Stimulated activated CD4-positive, alpha-beta T cell treated with anti-CD3 and anti-CD28 coated beads, Interleukin-2, amount 100 ng/mL, for 4 hours (primary cell): ENCODE data around the gene YES1.

Experiments used
- DNase-seq: peaks from one replicate; pipeline ENCODE4 v3.0.0-alpha.2; 2020; ENCODE audit warnings: low read depth

Gene YES1

DNA sequence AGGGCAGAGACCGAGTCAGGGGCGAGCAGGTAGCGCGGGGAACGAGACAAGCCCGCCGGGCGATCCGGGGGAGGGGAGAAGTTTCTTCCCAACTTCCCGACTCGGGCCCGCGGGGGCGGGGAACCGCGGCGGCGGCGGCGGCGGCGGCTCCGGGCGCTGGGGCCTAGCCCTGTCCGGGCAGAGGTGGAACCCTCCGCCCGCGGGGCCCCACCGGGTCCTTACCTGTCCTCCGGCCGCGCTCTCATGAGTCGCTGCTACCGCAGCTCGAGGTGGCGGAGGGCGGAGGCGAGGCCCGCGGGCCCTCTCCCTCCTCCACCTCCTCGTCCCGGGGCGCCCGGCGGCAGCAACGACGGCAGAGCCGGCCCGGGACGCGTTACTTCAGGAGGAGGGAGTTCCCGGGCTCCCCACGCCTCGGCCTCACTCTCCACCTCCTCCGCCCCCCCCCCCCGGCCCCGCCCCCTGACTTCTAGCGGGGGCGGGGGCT is at the start of gene YES1:
YES1 (minus strand) TSS at position 351 of the 484 bp plus-strand sequence. CDS start 55,415 bp downstream, outside the sequence.
- DNase-seq = peak; percentile 61

DNA sequence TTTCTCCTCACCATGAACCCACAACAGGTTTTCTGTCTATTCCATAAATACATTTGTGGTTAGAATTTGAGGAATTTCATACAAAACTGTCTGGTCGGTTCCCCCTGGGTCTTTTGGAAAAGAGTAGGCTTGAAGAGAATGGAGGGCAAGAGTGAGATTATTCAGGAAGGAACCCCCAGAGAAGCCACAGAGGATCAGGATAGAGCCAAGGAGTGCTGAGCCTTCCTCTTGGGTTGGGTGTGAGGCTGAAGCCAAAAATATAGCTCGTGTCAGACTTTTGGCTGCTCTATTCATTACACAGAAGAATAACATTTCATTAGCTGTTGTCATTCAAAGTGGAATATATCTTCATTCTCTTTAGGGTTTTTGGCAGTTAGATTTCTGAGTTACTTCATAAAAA is 45.9 kb upstream of the YES1 start:
- DNase-seq = no peak

DNA sequence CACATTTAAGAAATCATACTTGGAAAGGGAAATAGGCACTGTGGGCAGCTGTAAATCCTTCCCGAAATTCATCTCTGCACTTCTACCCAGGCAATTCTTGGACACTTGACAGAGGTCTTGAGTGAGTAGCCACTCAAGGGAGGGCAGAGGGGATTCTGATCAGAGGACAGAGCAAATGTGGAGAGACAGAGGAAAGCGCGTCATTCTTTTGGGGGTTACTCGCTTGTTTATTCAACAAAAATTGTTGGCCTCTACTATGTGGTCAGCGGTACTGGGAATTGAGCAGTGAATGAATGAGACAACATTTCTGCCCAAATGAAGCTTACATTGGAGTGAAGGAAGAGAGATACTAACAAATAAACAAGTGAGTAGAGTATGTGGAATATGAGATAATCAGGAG is 41.4 kb upstream of the YES1 start:
- DNase-seq = no peak

DNA sequence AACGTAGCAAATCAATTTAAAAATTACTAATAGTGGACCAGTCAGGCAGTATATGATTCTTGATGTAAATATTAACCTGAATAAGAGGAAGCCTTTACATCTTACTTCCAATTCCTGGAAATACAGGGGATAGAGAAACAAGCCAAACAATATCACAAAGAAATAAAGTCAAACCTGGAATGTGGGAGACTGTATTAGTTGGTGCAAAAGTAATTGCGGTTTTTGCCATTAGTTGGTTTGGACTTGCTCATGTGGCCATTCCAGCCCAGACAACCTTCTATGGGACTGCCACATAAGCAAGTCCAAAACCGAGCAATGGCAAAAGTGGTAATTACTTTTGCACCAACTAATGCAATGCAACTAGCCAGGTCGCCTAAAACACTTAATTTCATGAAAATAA is 38.9 kb upstream of the YES1 start:
- no peak for DNase-seq

DNA sequence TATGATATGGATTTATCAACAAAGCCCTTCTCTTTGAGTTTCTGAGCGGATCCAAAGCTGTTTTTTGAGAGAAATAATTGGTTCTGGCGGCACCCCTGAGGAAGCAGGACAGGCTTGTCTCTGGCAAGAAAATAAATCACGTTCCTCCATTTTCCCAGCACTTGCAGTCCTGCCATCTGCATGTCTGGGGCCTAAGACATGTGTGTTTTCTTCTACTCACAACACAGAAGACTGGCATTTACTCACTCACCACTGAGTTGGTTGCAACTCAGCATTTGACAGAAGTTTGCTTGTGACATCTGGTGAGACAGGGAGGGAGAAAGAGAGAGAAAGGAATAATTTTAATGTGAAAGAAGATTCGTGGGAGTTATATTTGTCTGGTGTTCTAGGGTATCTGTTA is 37.0 kb upstream of the YES1 start:
- DNase-seq = no peak

DNA sequence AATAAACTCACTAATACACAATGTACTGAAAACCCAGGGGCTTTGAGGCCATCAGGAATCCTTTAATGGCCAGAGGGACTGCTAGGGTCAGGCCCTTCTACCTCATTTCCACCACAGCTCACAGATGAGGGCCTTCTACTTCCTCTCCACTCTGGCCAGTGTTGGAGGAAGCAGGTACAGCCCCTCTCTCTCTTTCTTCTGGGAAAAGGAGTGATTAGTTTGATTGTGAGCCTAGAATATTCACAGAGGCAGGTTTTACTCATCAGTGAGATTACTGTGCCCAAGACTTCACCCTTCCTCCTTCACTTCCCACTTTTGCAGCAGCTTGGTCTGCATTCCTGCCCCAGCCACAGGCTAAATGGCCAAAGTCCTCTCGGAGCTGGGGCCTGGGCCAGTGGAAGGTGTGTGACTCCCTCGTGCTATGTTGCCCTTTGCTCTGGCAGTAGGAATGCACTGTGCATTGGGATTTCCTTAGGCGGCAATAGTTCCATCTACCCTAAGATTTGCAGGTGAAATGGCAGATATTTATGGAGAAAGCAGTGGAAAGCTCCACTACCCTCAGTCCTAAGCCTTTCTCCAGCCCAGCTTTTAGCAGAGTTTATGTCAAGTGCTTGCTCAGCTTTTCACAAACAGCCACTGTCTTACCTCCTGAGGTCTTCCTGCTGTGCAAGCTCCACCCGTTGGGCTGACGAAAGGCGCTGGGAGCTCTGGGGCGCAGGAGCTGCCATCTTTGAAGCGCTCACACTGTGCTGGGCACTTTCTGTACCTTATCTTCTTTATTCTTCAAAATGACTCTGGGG is 36.2 kb upstream of the YES1 start:
- DNase-seq = no peak

DNA sequence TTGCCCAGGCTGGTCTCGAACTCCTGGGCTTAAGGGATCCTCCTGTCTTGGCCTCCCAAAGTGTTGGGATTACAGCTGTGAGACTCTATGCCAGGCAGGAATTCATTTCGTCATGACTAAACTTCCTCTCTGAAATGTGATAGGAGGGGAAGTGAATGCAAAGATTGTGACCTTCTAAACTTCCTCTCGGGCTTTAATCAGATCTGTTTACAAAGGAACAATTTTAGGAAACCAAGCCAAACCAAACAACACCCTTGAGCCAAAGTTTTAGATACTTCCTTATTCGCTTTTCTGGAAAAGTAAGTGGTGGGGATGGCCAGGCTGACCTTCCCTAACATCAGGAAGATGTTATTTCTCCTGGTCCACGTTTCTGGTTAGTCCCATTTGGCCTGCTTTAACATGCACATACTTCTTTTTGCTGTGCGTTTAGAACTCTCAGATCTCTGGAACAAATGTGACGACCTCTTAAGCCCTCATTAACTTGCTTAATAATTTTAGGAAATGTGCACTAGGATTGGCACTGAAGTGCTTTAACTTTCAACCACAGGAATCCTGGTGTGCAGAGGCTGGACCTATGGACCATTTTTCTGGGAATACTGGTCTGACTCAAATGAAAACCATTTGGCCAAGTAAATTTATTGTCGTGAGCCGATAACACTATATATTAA is 33.2 kb upstream of the YES1 start:
- DNase-seq = no peak

DNA sequence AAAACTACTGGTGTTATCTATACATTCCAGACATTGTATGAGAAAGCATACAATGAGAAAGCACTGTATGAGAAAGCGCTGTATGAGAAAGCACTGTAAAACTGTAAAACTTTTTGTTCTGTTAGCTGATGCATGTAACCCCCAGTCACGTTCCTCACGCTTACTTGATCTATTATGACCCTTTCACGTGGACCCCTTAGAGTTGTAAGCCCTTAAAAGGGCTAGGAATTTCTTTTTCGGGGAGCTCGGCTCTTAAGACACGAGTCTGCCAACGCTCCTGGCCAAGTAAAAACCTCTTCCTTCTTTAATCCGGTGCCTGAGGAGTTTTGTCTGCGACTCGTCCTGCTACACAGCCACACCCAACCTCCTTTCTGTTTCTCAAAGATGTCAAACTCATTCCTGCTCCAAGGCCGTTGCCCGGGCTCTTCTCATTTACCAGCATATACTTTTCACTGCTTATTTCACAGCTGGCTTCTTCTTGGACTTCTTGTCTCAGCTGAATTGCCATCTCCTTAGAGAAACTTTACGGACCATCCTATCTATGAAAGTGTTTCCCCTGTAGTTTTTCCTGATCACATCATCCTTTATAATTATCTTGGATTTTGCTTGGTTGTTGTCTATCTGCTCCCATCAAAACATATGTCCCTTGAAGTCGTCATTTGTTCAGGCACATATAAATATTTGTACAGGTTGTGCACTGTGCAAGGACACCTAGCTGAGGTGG is 29.8 kb upstream of the YES1 start:
- DNase-seq = no peak

DNA sequence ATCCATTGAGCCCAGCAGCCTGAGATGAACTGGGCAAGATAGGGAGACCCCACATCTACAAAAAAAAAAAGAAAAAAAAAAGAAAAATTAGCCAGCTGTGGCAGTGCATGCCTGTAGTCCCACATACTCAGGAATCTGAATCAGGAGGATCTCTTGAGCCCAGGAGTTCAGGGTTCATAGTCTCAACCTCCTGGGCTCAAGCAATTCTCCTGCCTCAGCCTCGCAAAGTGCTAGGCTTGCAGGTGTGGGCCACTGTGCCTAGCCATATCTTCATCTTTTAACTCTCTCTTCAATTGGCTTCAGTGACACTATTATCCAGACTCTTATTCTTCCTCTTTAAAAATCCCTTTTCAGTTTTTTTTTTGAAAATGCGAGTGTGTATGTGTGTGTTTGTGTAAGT is 28.5 kb upstream of the YES1 start:
- no peak for DNase-seq

DNA sequence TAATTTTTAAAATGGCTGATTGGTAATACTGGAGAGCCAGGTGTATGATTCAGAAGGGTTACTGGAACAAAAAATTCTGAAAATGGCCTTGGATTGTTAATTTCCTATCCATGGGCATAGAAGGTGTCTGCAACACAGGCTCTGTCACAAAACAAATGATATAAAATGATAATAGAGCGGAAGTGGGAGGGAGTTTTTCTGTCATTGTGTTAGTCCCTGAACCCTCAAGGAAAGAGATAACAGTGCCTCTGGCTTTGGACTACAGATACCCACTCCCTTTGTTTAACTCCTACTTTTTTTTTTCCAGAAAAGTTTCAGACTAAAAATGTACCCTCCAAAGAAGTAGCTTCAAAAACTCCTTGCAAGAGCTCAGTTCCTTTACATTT is 28.0 kb upstream of the YES1 start:
- no peak for DNase-seq

DNA sequence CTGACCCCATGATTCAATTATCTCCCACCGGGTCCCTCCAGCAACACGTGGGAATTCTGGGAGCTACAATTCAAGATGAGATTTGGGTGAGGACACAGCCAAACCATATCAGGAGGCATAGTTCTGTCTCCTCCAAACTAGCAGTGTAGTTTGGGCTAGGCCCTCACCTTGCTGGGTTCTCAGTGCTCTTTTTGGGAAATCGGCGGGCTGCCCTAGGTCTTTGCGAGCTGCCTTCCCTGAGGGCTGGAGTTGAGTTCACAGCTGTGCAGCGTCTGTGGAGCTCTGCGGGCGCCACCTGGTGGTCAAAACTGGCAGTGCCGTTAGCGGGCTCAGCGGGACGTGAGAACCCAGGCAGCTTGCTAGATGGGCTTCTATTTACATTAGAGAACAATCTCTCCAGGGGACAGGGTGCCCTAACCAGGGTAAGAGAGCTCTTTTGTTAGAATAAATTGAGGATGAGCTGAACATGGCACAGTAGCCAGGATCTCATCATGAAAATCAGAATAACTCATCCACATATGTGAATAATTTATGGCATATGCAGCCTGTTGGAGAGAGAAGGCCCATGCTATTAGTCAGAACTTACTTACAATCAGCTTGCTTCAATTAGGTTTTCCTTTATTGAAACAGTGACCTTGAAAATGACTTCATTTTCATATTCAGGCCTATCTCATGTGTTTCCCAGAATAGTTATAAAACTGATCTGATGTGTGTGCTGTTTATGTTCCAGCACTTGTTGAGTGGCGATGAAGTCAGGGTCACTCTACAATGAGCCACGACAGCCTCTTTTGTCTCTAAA is 27.4 kb upstream of the YES1 start:
- peak; percentile 76 for DNase-seq

DNA sequence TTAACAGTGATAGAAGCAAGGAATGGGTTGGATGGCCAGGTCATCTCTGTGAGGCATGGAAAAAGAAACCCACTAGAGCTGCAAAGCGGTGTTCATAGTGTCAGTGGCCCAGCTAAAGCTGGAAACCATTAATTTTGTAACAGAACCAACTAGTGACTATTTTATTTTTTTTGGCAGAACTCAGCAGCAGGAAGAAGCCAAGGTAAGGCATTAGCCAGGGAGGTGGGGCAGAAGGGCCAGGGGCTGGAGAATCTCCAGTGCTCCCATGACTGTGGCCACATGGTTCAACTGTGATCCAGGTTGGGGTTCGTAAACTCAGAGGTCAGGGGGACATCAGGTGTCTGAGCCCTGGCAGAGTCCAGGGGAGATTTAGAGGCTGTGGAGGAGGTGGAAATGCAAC is 25.9 kb upstream of the YES1 start:
- no peak for DNase-seq

DNA sequence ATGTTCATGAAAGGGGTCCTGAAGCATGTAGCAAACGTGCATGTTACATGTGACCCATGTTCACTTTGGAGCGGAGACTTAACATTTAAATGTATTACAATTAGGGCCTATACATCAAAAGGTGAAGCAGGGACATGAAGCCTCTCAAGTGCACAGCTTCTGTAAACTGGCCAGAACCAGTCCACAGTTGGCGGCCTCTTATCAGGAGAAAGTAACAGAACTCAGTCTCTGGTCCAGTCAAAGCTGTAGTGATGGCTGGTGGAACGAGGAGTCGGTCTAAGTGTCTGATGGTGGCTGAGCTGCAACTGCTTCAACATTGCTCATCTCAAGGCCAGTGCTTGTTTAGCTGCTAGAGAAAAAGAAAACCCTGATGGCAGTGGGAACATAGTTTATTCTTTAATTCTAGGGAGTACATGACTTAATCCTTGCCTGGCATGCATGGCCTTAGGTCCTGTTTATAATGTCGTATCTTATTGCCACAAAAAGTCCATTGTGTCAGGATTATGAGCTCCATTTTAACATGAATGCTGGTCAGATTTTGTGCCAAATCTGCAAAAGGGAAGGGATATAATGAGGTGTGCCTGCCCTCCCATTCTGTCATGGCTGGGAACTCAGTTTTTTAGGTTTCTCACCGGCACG is 22.2 kb upstream of the YES1 start:
- DNase-seq = no peak

DNA sequence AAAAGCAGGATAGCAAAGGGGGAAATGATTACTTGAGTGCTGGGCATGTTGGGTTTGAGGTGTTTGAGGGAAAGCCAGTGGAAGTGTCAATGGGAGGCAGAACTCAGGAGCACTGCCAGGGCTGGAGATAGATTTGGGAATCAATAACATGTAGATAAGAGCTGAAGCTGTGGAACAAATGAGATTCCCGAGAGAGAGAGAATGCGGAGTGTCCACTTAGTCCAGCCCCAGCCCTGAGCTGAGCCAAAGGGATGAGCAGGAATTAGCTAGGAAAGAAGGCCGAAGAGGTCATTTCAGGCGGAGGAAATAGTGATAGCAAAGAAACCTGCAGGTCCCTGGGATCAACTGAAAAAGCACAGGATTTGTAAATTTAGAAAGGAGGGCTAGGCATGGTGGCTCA is 21.2 kb upstream of the YES1 start:
- no peak for DNase-seq

DNA sequence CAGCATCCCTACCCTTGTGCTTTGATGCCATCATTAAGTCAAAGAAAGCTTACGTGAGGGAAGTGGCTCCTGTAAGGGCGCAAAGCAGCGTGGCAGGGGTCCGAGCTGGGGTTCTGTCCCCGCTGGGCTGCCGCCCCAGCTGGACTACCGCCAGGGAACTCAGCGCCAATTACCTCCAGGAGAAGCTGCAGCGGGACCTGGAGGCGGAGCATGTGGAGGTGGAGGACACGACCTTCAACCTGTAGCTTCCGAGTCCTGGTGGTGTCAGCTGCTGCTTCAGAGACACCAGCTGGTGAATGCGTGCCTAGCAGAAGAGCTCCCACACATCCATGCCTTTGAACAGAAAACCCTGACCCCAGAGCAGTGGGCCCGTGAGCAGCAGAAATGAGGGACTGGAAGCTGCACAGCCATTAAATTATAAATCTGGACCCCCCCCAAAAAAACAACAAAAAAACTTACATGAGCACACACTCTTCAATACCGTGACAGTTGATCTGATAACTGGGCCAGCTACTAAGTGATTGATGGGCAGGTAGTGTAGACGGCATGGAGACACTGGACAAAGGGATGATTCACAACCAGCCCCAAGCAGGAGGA is 20.1 kb upstream of the YES1 start:
- no peak for DNase-seq

DNA sequence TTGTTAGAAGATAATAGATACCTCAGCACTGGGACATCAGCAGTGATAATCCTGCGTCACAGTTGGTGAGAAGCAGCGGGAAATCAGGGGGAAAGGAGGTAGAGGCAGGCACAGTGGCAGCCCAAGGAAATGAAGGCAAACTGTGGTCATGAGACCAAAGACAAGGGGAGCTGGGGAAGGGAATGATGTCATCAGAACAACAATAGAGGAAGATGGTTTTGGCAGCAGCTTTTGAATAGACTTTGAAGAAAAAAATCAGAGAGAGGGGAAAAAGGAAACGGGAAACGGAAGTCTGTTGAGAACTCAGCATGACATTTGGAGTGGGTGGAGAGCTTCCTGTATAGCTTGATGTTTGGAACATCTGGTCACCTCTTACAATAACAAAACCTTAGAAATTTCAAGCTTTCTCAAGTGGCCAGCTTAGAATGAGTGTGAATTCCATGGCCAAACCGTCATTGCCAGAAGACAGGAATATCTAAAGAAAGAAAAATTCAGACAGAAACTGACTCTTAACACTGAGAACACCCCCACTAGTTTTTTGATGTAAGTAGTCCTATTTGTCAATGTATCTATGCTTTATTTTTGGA is 18.4 kb upstream of the YES1 start:
- no peak for DNase-seq

DNA sequence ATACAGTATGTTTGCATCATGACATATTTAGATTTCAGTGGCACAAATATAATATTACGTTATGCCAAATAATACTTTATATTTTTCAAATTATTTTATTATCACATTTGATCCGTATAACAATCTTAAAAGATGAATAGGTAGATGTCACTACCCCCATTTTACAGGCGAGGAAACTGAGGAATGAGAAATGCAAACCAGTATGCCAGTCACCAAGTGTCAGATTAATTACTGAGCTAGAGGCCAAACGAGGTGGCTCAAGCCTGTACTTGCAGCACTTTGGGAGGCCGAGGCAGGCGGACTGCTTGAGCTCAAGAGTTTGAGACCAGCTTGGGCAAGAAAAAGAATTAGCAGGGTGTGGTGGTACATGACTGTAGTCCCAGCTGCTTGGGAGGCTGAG is 17.4 kb upstream of the YES1 start:
- DNase-seq = no peak

DNA sequence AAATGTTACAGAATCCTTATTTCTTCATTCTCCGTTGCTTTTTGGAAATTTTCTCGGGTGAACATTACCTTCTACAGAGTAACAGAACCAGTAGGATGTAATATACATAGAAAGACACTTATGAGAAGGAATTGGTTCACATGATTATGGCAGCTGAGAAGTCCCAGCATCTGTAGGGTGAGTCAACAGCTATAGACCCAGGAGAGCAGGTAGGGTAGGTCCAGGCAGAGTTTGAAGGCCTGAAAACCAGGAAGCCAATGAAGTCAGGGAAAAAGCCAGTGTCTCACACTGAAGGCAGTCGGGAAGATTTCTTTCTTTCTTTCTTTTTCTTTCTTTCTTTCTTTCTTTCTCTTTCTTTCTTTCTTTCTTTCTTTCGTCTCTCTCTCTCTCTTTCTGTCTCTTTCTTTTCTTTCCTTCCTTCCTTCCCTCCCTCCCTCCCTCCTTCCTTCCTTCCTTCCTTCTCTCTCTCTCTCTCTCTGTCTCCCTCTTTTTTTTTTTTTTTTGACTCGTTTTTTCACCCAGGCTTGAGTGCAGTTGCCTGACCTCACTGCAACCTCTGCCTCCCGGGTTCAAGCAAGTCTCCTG is 15.1 kb upstream of the YES1 start:
- no peak for DNase-seq

DNA sequence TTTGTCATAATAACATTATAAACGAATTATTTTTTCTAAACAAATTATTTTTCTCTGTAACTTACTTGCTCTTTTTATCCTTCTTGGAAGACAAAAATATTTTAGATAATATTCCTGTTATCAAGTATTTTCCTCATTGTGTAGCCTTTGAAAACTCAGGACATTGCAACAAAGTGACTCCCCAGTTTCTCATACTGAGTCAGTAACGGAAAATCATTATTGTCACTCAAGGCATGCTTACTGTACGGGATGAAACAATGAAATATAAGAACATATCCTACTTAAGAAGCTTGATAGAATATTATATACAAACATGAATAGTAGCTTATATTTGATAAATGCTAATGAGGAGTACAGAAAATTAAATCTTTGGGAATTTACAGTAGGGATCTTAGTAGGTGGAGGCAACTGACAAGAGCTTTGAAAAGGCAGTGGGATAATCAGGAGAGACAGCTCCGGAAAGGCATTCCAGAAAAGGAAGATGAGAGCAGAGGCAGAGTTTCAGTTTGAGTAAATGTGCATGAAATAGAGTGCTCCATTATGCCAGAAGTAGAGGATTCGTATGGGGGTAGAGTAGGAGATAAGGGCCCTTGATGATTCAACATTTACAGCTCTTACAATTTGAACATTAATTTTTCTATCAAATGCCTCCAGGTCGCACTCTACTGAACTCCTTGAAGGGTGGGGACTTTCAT is 14.0 kb upstream of the YES1 start:
- no peak for DNase-seq

DNA sequence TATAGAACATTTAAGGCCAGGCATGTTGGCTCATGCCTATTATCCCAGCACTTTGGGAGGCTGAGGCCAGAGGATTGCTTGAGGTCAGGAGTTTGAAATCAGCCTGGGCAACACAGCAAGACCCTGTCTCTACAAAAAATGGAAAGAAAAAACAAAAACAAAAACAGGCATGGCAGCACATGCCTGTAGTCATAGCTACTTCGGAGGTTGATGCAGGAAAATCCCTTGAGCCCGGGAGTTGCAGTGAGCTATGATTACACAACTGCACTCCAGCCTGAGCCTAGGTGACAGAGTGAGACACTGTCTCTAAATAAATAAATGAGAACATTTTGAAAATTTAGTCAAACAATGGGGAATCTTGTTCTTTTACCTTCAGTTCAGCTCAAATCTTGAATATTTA is 12.1 kb upstream of the YES1 start:
- no peak for DNase-seq
